ENCODE data around the gene MBP.

Gene MBP

GRCh38 chr18:77098538-77099174 is 33.9 kb downstream of the MBP start:
- 22% methylated on average over 14 of the region's 17 CpGs for WGBS (ENCODE audit: insufficient coverage)
- Histone ChIP-seq H3K4me1 (ENCODE audit: control extremely low read depth in 1 of 4, control insufficient read depth in 4 of 4, insufficient read depth in 4 of 4, low read length in 3 of 4) (peaks cover 31 to 85% (median 75%) of the 10 kb centered on the region in 4 experiments), H3K27me3 (replicated peaks in 2 of 5; ENCODE audit: control insufficient read depth in 4 of 5, insufficient read depth in 5 of 5, low read length in 4 of 5) (no peaks in the 10 kb centered on the region), H3K4me3 (ENCODE audit: control insufficient read depth in 1 of 7, extremely low read depth in 1 of 7, insufficient read depth in 4 of 7, low read depth in 2 of 7, low read length in 6 of 7) (peak overlapping the region in 2 of 7 experiments; percentile 4 to 48), H3K9me3 (ENCODE audit: control extremely low read depth in 1 of 5, control insufficient read depth in 4 of 5, insufficient read depth in 2 of 5, low read depth in 1 of 5, low read length in 4 of 5) (no peaks in the 10 kb centered on the region), H3K36me3 (ENCODE audit: control insufficient read depth in 4 of 4, insufficient read depth in 4 of 4, low read length in 3 of 4) (peaks cover 4 to 62% (median 26%) of the 10 kb centered on the region in 4 experiments), H3K27ac (ENCODE audit: insufficient read depth in 1 of 2, low read depth in 1 of 2, low read length in 2 of 2, poor library complexity in 1 of 2, severe bottlenecking in 2 of 2) (peak overlapping the region in 1 of 2 experiments; percentile 58)
- POLR2A ChIA-PET: interaction anchor here (0.8 to 1.7 kb wide), 3 partner anchors 8 to 16 kb away, joined by 3 to 5 read pairs (median 3); no protein-coding TSS in a partner anchor
- DNase-seq: peak in 2 of 3 donors; percentile 45 to 56
- CTCF ChIA-PET: interaction anchor here (0.8 to 4.2 kb wide), 13 partner anchors 9 to 113 kb away, joined by 3 to 35 read pairs (median 5); no protein-coding TSS in a partner anchor

GRCh38 chr18:77098029-77098428 is 34.6 kb downstream of the MBP start:
- POLR2A ChIA-PET: interaction anchor here (1.3 to 1.7 kb wide), 2 partner anchors 9 to 17 kb away, joined by 3 to 5 read pairs; no protein-coding TSS in a partner anchor
- Histone ChIP-seq H3K4me1 (ENCODE audit: control extremely low read depth in 1 of 4, control insufficient read depth in 4 of 4, insufficient read depth in 4 of 4, low read length in 3 of 4) (peaks cover 31 to 79% (median 68%) of the 10 kb centered on the region in 4 experiments), H3K27ac (ENCODE audit: insufficient read depth in 1 of 2, low read depth in 1 of 2, low read length in 2 of 2, poor library complexity in 1 of 2, severe bottlenecking in 2 of 2) (peak overlapping the region in 1 of 2 experiments; percentile 58), H3K27me3 (replicated peaks in 2 of 5; ENCODE audit: control insufficient read depth in 4 of 5, insufficient read depth in 5 of 5, low read length in 4 of 5) (no peaks in the 10 kb centered on the region), H3K4me3 (ENCODE audit: control insufficient read depth in 1 of 7, extremely low read depth in 1 of 7, insufficient read depth in 4 of 7, low read depth in 2 of 7, low read length in 6 of 7) (peak overlapping the region in 2 of 7 experiments; percentile 4 to 48), H3K36me3 (ENCODE audit: control insufficient read depth in 4 of 4, insufficient read depth in 4 of 4, low read length in 3 of 4) (peaks cover 4 to 62% (median 25%) of the 10 kb centered on the region in 4 experiments), H3K9me3 (ENCODE audit: control extremely low read depth in 1 of 5, control insufficient read depth in 4 of 5, insufficient read depth in 2 of 5, low read depth in 1 of 5, low read length in 4 of 5) (no peaks in the 10 kb centered on the region)
- WGBS (ENCODE audit: insufficient coverage): 40% methylated on average over 1 of the region's 2 CpGs
- CTCF ChIA-PET: interaction anchor here (0.8 to 2.9 kb wide), 14 partner anchors 9 to 113 kb away, joined by 3 to 35 read pairs (median 5); no protein-coding TSS in a partner anchor
- peak in 2 of 3 donors; percentile 66 to 70 for DNase-seq

- Histone ChIP-seq H3K4me1 (ENCODE audit: control extremely low read depth in 1 of 4, control insufficient read depth in 4 of 4, insufficient read depth in 4 of 4, low read length in 3 of 4) (peaks cover 24 to 71% (median 60%) of the 10 kb centered on the region in 4 experiments), H3K27me3 (replicated peaks in 2 of 5; ENCODE audit: control insufficient read depth in 4 of 5, insufficient read depth in 5 of 5, low read length in 4 of 5) (no peaks in the 10 kb centered on the region), H3K27ac (ENCODE audit: insufficient read depth in 1 of 2, low read depth in 1 of 2, low read length in 2 of 2, poor library complexity in 1 of 2, severe bottlenecking in 2 of 2) (no peak overlapping the region), H3K9me3 (ENCODE audit: control extremely low read depth in 1 of 5, control insufficient read depth in 4 of 5, insufficient read depth in 2 of 5, low read depth in 1 of 5, low read length in 4 of 5) (no peaks in the 10 kb centered on the region), H3K36me3 (ENCODE audit: control insufficient read depth in 4 of 4, insufficient read depth in 4 of 4, low read length in 3 of 4) (peaks cover 4 to 70% (median 27%) of the 10 kb centered on the region in 4 experiments), H3K4me3 (ENCODE audit: control insufficient read depth in 1 of 7, extremely low read depth in 1 of 7, insufficient read depth in 4 of 7, low read depth in 2 of 7, low read length in 6 of 7) (no peak overlapping the region)
- ChIA-PET CTCF (interaction anchor here (0.8 to 2.9 kb wide), 16 partner anchors 9 to 116 kb away, joined by 3 to 35 read pairs (median 5); no protein-coding TSS in a partner anchor), POLR2A (interaction anchor here (1.3 to 1.7 kb wide), 2 partner anchors 10 to 18 kb away, joined by 3 to 5 read pairs; no protein-coding TSS in a partner anchor)
- DNase-seq: no peak
- WGBS (ENCODE audit: insufficient coverage): 91% methylated on average over 6 of the region's 11 CpGs
Measured at GRCh38 chr18:77096936-77097886, 35.4 kb downstream of the MBP start.

GRCh38 chr18:77095391-77096371 is 36.9 kb downstream of the MBP start:
- peaks cover 9 to 56% (median 45%) of the 10 kb centered on the region in 4 experiments for H3K4me1 ChIP-seq (ENCODE audit: control extremely low read depth in 1 of 4, control insufficient read depth in 4 of 4, insufficient read depth in 4 of 4, low read length in 3 of 4)
- no peak overlapping the region for H3K27ac ChIP-seq (ENCODE audit: insufficient read depth in 1 of 2, low read depth in 1 of 2, low read length in 2 of 2, poor library complexity in 1 of 2, severe bottlenecking in 2 of 2)
- WGBS (ENCODE audit: insufficient coverage): 82% methylated on average over 13 of the region's 13 CpGs
- DNase-seq: no peak
- CTCF ChIA-PET: interaction anchor here (0.8 to 2.9 kb wide), 4 partner anchors 10 to 38 kb away, joined by 3 to 35 read pairs (median 6); no protein-coding TSS in a partner anchor
- no peaks in the 10 kb centered on the region for H3K27me3 ChIP-seq (replicated peaks in 2 of 5; ENCODE audit: control insufficient read depth in 4 of 5, insufficient read depth in 5 of 5, low read length in 4 of 5)
- POLR2A ChIA-PET: no interaction called here
- H3K9me3 ChIP-seq (ENCODE audit: control extremely low read depth in 1 of 5, control insufficient read depth in 4 of 5, insufficient read depth in 2 of 5, low read depth in 1 of 5, low read length in 4 of 5): no peaks in the 10 kb centered on the region
- H3K4me3 ChIP-seq (ENCODE audit: control insufficient read depth in 1 of 7, extremely low read depth in 1 of 7, insufficient read depth in 4 of 7, low read depth in 2 of 7, low read length in 6 of 7): peak overlapping the region in 1 of 7 experiments; percentile 12
- peaks cover 4 to 70% (median 27%) of the 10 kb centered on the region in 4 experiments for H3K36me3 ChIP-seq (ENCODE audit: control insufficient read depth in 4 of 4, insufficient read depth in 4 of 4, low read length in 3 of 4)

GRCh38 chr18:77093586-77093985 is 39.0 kb downstream of the MBP start:
- H3K4me3 ChIP-seq (ENCODE audit: control insufficient read depth in 1 of 7, extremely low read depth in 1 of 7, insufficient read depth in 4 of 7, low read depth in 2 of 7, low read length in 6 of 7): no peak overlapping the region
- H3K4me1 ChIP-seq (ENCODE audit: control extremely low read depth in 1 of 4, control insufficient read depth in 4 of 4, insufficient read depth in 4 of 4, low read length in 3 of 4): peaks cover 6 to 35% (median 24%) of the 10 kb centered on the region in 4 experiments
- ChIA-PET POLR2A (no interaction called here), CTCF (interaction anchor here (1.2 to 1.6 kb wide), 3 partner anchors 15 to 41 kb away, joined by 3 to 4 read pairs (median 3); no protein-coding TSS in a partner anchor)
- DNase-seq: no peak
- no peak overlapping the region for H3K27ac ChIP-seq (ENCODE audit: insufficient read depth in 1 of 2, low read depth in 1 of 2, low read length in 2 of 2, poor library complexity in 1 of 2, severe bottlenecking in 2 of 2)
- H3K27me3 ChIP-seq (replicated peaks in 2 of 5; ENCODE audit: control insufficient read depth in 4 of 5, insufficient read depth in 5 of 5, low read length in 4 of 5): no peaks in the 10 kb centered on the region
- peaks cover 4 to 75% (median 37%) of the 10 kb centered on the region in 4 experiments for H3K36me3 ChIP-seq (ENCODE audit: control insufficient read depth in 4 of 4, insufficient read depth in 4 of 4, low read length in 3 of 4)
- WGBS (ENCODE audit: insufficient coverage): 89% methylated on average over 12 of the region's 12 CpGs
- no peaks in the 10 kb centered on the region for H3K9me3 ChIP-seq (ENCODE audit: control extremely low read depth in 1 of 5, control insufficient read depth in 4 of 5, insufficient read depth in 2 of 5, low read depth in 1 of 5, low read length in 4 of 5)

- DNase-seq: no peak
- 100% methylated on average over 14 of the region's 16 CpGs for WGBS (ENCODE audit: insufficient coverage)
- Histone ChIP-seq H3K36me3 (ENCODE audit: control insufficient read depth in 4 of 4, insufficient read depth in 4 of 4, low read length in 3 of 4) (peaks cover 4 to 79% (median 38%) of the 10 kb centered on the region in 4 experiments), H3K9me3 (ENCODE audit: control extremely low read depth in 1 of 5, control insufficient read depth in 4 of 5, insufficient read depth in 2 of 5, low read depth in 1 of 5, low read length in 4 of 5) (no peaks in the 10 kb centered on the region), H3K4me1 (ENCODE audit: control extremely low read depth in 1 of 4, control insufficient read depth in 4 of 4, insufficient read depth in 4 of 4, low read length in 3 of 4) (peaks cover under 1 to 29% (median 19%) of the 10 kb centered on the region in 4 experiments), H3K27me3 (replicated peaks in 2 of 5; ENCODE audit: control insufficient read depth in 4 of 5, insufficient read depth in 5 of 5, low read length in 4 of 5) (no peaks in the 10 kb centered on the region), H3K27ac (ENCODE audit: insufficient read depth in 1 of 2, low read depth in 1 of 2, low read length in 2 of 2, poor library complexity in 1 of 2, severe bottlenecking in 2 of 2) (no peak overlapping the region), H3K4me3 (ENCODE audit: control insufficient read depth in 1 of 7, extremely low read depth in 1 of 7, insufficient read depth in 4 of 7, low read depth in 2 of 7, low read length in 6 of 7) (no peak overlapping the region)
- ChIA-PET CTCF (no interaction called here), POLR2A (no interaction called here)
Measured at GRCh38 chr18:77093067-77093430, 39.5 kb downstream of the MBP start.
